ENCODE data around the gene PIM2. TPM values are rescaled to one million over a fixed set of nuclear protein-coding genes. Genes with fewer than 3 reads are reported as not detected.
A peak's percentile ranks its signal among the peaks of the same experiment; 100 is the strongest.

PIM2 gene
- total RNA-seq, result 1 to 10 TPM; 2.3 to 3.5 (median 2.4) TPM

DNA sequence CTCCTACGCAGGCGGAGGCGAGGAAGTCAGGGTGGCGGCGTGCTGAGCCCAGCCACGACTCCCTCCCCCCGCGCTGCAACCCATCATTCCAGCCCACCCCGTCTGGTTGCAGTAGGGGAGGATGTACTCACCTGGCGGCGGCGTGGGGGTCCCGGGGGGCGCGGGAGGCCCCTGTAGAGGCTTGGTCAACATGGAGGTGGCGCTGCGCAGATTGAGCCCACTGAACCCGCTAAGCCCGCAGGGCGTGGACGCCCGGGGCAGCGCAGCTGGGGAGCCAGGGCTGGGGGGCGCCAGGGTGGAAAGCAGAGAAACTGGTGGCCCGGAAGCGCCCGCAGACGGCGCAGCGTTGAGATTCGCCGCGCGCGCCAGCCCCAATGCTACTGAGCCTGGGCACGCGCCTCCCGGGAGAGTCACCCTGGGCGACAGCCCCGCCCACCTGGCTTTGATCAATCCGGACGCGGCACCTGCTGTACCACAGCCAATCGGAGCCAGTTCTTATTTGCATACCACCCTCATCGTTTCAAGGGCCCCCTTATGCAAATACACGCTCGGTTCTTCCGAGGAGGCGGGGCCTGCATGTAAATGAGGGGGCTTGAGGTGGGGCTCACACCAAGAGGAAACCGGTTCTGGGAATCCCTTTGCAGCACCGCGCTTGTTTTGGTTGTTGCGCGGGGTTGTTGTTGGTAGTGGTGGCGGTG is at the start of gene PIM2:
Gene PIM2 (minus strand): TSS at position 382 of the 698 bp plus-strand sequence. CDS start 190 bp downstream, at position 192.
- peak; percentile 78 to 88 for DNase-seq
- in situ Hi-C loops (cut with MboI; ENCODE audit: low sequenced_read_pairs in 4 of 4), result no loop called here

DNA sequence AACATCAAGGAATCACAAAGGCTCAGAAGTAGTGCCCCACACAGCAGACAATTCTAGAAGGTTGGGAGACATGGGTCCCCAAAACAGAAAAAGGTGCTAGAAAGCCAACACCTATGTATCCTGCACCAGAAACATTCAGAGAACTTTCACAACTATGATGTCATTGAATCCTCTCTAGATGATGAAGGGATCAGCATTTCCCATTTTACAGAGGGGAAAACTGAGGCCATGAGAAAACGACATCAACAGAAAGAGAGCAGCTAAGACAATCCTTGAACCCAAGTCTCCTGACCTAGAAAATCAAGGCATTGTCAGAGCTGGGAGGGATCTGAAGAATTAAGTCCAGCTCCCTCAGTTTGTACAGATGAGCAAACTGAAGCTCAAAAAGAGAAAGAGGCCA is 49.6 kb upstream of the PIM2 start:
- Histone ChIP-seq H3K36me3 (no peaks in the 10 kb centered on the region), H3K27me3 (no peaks in the 10 kb centered on the region), H3K9me3 (no peaks in the 10 kb centered on the region), H3K27ac (no peak overlapping the region), H3K4me1 (no peaks in the 10 kb centered on the region), H3K4me3 (no peak overlapping the region)
- ATAC-seq (no peak), DNase-seq (no peak)
- intact Hi-C loops (cut with DNase I; ENCODE audit: low total_unique reads) (no loop called here), in situ Hi-C loops (cut with MboI; ENCODE audit: low sequenced_read_pairs in 4 of 4) (no loop called here)
- TF ChIP-seq, protein P1, sequence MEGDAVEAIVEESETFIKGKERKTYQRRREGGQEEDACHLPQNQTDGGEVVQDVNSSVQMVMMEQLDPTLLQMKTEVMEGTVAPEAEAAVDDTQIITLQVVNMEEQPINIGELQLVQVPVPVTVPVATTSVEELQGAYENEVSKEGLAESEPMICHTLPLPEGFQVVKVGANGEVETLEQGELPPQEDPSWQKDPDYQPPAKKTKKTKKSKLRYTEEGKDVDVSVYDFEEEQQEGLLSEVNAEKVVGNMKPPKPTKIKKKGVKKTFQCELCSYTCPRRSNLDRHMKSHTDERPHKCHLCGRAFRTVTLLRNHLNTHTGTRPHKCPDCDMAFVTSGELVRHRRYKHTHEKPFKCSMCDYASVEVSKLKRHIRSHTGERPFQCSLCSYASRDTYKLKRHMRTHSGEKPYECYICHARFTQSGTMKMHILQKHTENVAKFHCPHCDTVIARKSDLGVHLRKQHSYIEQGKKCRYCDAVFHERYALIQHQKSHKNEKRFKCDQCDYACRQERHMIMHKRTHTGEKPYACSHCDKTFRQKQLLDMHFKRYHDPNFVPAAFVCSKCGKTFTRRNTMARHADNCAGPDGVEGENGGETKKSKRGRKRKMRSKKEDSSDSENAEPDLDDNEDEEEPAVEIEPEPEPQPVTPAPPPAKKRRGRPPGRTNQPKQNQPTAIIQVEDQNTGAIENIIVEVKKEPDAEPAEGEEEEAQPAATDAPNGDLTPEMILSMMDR (IDR thresholded peaks at IDR 0.05 in 4 of 5, conservative IDR thresholded peaks at IDR 0.05 in 1 of 5), result no peak
- TF ChIP-seq POLR2A (IDR thresholded peaks at IDR 0.05), result no peak

More for the DNA sequence above, at the start of gene PIM2:
- H3K36me3 ChIP-seq, result peaks cover 0 to 8% of the 10 kb centered on the region in 2 donors
- no peaks in the 10 kb centered on the region for H3K9me3 ChIP-seq
- peak; percentile 85 to 94 for TF ChIP-seq POLR2A (IDR thresholded peaks at IDR 0.05)
- TF ChIP-seq, protein P1 (IDR thresholded peaks at IDR 0.05 in 4 of 5, conservative IDR thresholded peaks at IDR 0.05 in 1 of 5), result no peak
- intact Hi-C loops (cut with DNase I; ENCODE audit: low total_unique reads), result loop anchor here (1.0 to 5.0 kb wide), 3 partner anchors 38 to 241 kb away; partner anchors contain the start of genes OTUD5 and TFE3
- H3K27ac ChIP-seq, result peak within 1 kb of the TSS; percentile 83 to 89 (median 86)
- peaks cover 0 to 4% of the 10 kb centered on the region in 2 donors for H3K4me1 ChIP-seq
- no peaks in the 10 kb centered on the region for H3K27me3 ChIP-seq
- peak within 1 kb of the TSS; percentile 61 to 74 (median 66) for H3K4me3 ChIP-seq
- peak; percentile 86 to 89 for ATAC-seq

GRCh38 chrX:48966796-48967579 is 48.2 kb upstream of the PIM2 start:
- no peak overlapping the region for H3K27ac ChIP-seq
- ATAC-seq (no peak), DNase-seq (no peak)
- in situ Hi-C loops (cut with MboI; ENCODE audit: low sequenced_read_pairs in 4 of 4), result no loop called here
- no peak overlapping the region for H3K4me3 ChIP-seq
- intact Hi-C loops (cut with DNase I; ENCODE audit: low total_unique reads), result no loop called here
- H3K9me3 ChIP-seq, result no peaks in the 10 kb centered on the region
- H3K36me3 ChIP-seq, result no peaks in the 10 kb centered on the region
- no peaks in the 10 kb centered on the region for H3K27me3 ChIP-seq
- TF ChIP-seq POLR2A (IDR thresholded peaks at IDR 0.05), result no peak
- TF ChIP-seq, protein P1 (IDR thresholded peaks at IDR 0.05 in 4 of 5, conservative IDR thresholded peaks at IDR 0.05 in 1 of 5), result no peak
- H3K4me1 ChIP-seq, result no peaks in the 10 kb centered on the region

DNA sequence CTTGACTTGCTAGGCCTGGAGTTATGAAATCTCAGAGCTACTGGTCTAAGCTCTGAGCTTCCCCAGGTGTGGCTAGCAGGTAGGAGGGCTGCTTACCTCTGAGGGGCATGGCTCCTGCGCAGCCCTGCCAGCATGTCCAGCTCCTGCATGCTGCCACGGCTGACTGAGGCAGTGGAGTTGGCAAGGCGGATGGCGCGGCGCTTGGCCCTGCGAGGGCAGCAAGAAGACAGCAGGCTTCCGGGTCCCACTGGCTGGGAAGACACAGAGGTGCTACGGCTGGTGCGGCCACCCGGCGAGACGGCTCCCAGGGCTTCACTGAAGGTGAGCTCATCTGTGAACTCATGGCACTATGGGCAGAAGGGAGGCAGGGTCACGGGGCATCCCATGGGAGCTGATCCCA is 47.1 kb upstream of the PIM2 start:
- H3K36me3 ChIP-seq, result no peaks in the 10 kb centered on the region
- ATAC-seq (no peak), DNase-seq (no peak)
- no peak for TF ChIP-seq POLR2A (IDR thresholded peaks at IDR 0.05)
- TF ChIP-seq, protein P1 (IDR thresholded peaks at IDR 0.05 in 4 of 5, conservative IDR thresholded peaks at IDR 0.05 in 1 of 5), result no peak
- no peaks in the 10 kb centered on the region for H3K4me1 ChIP-seq
- H3K4me3 ChIP-seq, result no peak overlapping the region
- no peaks in the 10 kb centered on the region for H3K9me3 ChIP-seq
- intact Hi-C loops (cut with DNase I; ENCODE audit: low total_unique reads), result no loop called here
- no peak overlapping the region for H3K27ac ChIP-seq
- in situ Hi-C loops (cut with MboI; ENCODE audit: low sequenced_read_pairs in 4 of 4), result no loop called here
- H3K27me3 ChIP-seq, result no peaks in the 10 kb centered on the region
